Breast epithelium (tissue), 4 donors: ENCODE measurements around the gene MYO1C. TPM values are rescaled to one million over a fixed set of nuclear protein-coding genes. Genes with fewer than 3 reads are reported as not detected.

Source experiments
- DNase-seq, 2 donors: peaks; one replicate each; pipeline ENCODE4 v3.0.0-alpha.2; 2019; ENCODE audit warnings: low spot score in 2 of 2
- H3K27ac ChIP-seq, 2 donors: fragments of 200-600 bp; sonication (generic) in 1 of 2; one replicate each; pipeline ENCODE4 v1.5.1; 2016 to 2019; ENCODE audit warnings: mild to moderate bottlenecking in 1 of 2
- H3K27me3 ChIP-seq, 2 donors: fragments of 200-600 bp; sonication (generic) in 1 of 2; one replicate each; pipeline versions ENCODE4 v1.5.1 to v1.6.0; 2017 to 2019; ENCODE audit warnings: control low read depth in 1 of 2, mild to moderate bottlenecking in 1 of 2
- H3K36me3 ChIP-seq: fragments of 200-600 bp; one replicate; pipeline ENCODE4 v1.5.1; 2019
- H3K4me1 ChIP-seq, 2 donors: fragments of 200-600 bp; sonication (generic); one replicate each; pipeline ENCODE4 v1.5.1; 2016 to 2019; ENCODE audit warnings: control low read depth in 1 of 2
- H3K4me3 ChIP-seq, 3 donors: fragments of 200-600 bp; sonication (generic); 1 replicate in 2 of 3; 2 replicates in 1 of 3; pipeline ENCODE4 v1.5.1; 2016 to 2019; ENCODE audit warnings: mild to moderate bottlenecking in 3 of 3, moderate library complexity in 2 of 3
- H3K9me3 ChIP-seq, 2 donors: fragments of 200-600 bp; sonication (generic) in 1 of 2; one replicate each; pipeline ENCODE4 v1.5.1; 2016 to 2019; ENCODE audit warnings: control low read depth in 1 of 2
- POLR2A ChIP-seq: fragments of 450-650 bp; IDR thresholded peaks from one replicate; pipeline ENCODE4 v1.6.1; 2016; ENCODE audit warnings: antibody characterized with exemption, mild to moderate bottlenecking, moderate library complexity
- POLR2AphosphoS5 ChIP-seq, 3 donors: sonication (generic); formaldehyde crosslinking; IDR thresholded peaks; one replicate each; pipeline ENCODE4 v1.6.1; 2017; ENCODE audit warnings: antibody characterized with exemption in 3 of 3
- intact Hi-C: fragments of 100-400 bp; cut with DNase I; formaldehyde crosslinking; loops from one replicate; pipeline ENCODE4 v1.15.1; 2023; ENCODE audit warnings: low total_unique reads
- total RNA-seq, 3 donors: library from RNA; depleted of rRNA; stranded (reverse); fragments of >200 nt; gene quantifications; one replicate each; pipeline ENCODE4 v1.1.0, GENCODE V29; 2016
- TF ChIP-seq, protein P1 (sequence below), 3 donors: fragments of 450-650 bp; IDR thresholded peaks; one replicate each; pipeline ENCODE4 v1.5.1; 2016 to 2017; ENCODE audit warnings: antibody characterized with exemption in 3 of 3, mild to moderate bottlenecking in 3 of 3, moderate library complexity in 3 of 3

The MYO1C gene
- total RNA-seq, 3 donors from 2014 or later, result 99.5 to 235 (median 137) TPM

DNA sequence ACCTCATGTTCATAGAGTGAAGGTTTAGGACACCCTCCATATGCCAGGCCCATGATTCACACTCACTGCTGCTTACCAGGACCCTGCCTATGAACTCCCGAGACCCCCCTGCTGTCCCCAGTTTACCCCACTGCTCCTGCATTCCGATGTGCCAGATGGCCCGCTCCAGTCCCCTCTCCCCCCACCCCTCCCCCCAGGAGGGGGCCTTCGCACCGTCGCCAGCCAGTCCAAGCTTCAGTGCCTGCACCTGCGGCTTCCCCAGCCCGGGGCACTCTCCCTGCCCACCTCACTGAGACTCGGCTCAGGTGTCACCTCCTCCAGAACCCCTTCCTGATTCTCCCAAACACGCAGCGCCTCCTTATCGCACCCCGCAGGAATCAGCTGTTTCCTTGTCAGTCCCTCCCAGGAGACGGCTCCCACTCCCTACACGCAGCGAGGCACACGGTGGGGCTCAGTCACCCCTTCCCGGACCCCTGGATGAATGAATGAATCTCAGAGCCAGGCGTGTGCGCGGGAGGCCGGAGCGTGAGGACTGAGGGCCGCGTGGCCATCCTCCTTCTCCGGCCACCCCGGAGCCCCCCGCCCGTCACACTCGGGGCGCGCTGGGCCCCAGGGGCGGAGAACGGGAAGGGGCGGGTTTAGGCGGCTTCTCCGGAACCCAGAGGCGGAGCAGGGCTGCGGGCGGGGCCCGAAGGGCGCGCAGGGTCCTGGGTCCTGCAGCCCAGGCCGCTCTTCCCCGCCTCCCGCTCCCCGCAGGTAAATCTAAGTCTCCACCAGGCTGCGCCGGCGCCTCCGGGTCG is 1.6 kb downstream of the MYO1C start:
- no peaks in the 10 kb centered on the region for H3K9me3 ChIP-seq
- peak overlapping the region; percentile 90 to 96 for H3K27ac ChIP-seq
- peaks cover 19 to 21% of the 10 kb centered on the region in 2 donors for H3K4me1 ChIP-seq
- TF ChIP-seq, protein P1, sequence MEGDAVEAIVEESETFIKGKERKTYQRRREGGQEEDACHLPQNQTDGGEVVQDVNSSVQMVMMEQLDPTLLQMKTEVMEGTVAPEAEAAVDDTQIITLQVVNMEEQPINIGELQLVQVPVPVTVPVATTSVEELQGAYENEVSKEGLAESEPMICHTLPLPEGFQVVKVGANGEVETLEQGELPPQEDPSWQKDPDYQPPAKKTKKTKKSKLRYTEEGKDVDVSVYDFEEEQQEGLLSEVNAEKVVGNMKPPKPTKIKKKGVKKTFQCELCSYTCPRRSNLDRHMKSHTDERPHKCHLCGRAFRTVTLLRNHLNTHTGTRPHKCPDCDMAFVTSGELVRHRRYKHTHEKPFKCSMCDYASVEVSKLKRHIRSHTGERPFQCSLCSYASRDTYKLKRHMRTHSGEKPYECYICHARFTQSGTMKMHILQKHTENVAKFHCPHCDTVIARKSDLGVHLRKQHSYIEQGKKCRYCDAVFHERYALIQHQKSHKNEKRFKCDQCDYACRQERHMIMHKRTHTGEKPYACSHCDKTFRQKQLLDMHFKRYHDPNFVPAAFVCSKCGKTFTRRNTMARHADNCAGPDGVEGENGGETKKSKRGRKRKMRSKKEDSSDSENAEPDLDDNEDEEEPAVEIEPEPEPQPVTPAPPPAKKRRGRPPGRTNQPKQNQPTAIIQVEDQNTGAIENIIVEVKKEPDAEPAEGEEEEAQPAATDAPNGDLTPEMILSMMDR (IDR thresholded peaks at IDR 0.05), result no peak
- TF ChIP-seq POLR2AphosphoS5 (IDR thresholded peaks at IDR 0.05), result peak; percentile 42 to 61 (median 46)
- peak; percentile 44 for TF ChIP-seq POLR2A
- DNase-seq, result no peak
- H3K36me3 ChIP-seq, result no peaks in the 10 kb centered on the region
- peak overlapping the region; percentile 67 to 83 (median 76) for H3K4me3 ChIP-seq
- no peaks in the 10 kb centered on the region for H3K27me3 ChIP-seq
- intact Hi-C loops, result no loop called here

DNA sequence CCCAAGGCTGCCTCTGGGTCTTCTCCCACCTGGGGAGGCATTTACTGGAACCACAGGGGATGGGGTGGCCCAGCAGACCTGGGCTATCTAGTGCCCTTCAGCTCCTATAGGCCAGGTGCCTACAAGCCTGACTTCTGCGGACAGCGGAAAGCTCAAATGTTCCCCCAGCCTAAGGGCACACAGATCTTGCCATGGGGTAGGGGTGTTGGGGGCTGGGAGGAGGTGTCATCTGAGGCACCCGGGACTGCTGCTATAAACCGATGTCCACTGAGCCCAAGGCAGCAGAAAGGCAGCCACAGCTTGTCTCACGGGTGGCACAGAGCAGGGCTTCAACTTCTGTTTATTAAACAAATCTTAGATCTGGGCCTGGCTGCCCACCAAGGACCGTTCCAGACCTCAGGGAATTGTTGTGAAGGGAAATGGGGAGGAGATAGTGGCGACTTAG is 3.6 kb downstream of the MYO1C start:
- TF ChIP-seq POLR2AphosphoS5 (IDR thresholded peaks at IDR 0.05) (no peak), POLR2A (no peak)
- TF ChIP-seq, protein P1 (IDR thresholded peaks at IDR 0.05), result no peak
- intact Hi-C loops, result no loop called here

DNA sequence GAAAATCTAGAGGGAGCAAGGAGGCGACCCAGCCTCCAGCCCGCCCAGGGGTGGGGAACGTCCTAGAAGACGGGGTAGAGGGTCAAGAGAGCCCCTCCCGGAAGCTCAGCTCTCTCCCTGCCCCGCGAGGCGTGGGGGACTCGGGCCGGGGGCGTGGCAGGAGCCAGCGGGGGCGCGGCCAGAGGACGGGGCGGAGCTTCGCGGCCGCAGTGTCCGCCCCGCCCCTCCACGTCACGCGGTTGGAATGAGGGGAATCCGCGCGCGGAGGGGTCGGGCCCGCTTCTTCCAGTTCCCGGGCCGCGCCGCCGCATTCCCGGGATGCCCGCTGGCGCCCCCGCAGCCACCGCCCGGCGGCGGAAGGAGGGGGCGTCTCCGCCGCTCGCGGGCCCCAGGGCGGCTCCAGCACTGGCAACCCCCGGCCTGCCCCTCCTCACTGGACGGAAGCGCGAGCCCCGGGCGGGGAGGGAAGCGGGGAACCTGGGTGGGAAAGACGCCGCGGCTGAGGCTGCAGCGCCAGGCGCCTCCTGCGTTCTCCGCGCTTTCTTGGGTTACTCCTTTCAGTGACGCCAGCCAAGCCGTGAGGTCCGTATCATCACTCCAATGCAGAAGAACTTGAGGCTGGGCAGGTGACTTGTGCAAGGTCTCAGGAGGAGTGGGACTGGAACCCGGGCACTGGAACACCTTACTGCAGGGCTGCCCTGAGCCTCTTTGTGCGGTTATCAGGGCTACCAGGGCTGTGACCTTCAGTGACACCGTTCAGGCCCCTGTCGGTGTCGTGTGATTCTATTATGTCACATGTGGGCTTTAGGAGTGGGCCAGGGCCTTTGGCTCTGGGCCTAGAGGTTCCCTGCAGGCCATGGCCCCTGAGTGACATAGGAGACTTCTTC is 4.3 kb downstream of the MYO1C start:
- intact Hi-C loops, result no loop called here
- TF ChIP-seq POLR2A, result peak; percentile 64
- peak; percentile 29 to 70 (median 32) for TF ChIP-seq POLR2AphosphoS5 (IDR thresholded peaks at IDR 0.05)
- TF ChIP-seq, protein P1 (IDR thresholded peaks at IDR 0.05), result no peak
- peak overlapping the region; percentile 72 to 89 (median 75) for H3K4me3 ChIP-seq

More for the DNA sequence above, 3.6 kb downstream of the MYO1C start:
- peak overlapping the region; percentile 96 to 97 for H3K27ac ChIP-seq
- H3K36me3 ChIP-seq, result no peaks in the 10 kb centered on the region
- no peaks in the 10 kb centered on the region for H3K9me3 ChIP-seq
- H3K27me3 ChIP-seq, result no peaks in the 10 kb centered on the region
- H3K4me3 ChIP-seq, result peak overlapping the region; percentile 72 to 89 (median 75)
- peaks cover 14 to 19% of the 10 kb centered on the region in 2 donors for H3K4me1 ChIP-seq
- no peak for DNase-seq

DNA sequence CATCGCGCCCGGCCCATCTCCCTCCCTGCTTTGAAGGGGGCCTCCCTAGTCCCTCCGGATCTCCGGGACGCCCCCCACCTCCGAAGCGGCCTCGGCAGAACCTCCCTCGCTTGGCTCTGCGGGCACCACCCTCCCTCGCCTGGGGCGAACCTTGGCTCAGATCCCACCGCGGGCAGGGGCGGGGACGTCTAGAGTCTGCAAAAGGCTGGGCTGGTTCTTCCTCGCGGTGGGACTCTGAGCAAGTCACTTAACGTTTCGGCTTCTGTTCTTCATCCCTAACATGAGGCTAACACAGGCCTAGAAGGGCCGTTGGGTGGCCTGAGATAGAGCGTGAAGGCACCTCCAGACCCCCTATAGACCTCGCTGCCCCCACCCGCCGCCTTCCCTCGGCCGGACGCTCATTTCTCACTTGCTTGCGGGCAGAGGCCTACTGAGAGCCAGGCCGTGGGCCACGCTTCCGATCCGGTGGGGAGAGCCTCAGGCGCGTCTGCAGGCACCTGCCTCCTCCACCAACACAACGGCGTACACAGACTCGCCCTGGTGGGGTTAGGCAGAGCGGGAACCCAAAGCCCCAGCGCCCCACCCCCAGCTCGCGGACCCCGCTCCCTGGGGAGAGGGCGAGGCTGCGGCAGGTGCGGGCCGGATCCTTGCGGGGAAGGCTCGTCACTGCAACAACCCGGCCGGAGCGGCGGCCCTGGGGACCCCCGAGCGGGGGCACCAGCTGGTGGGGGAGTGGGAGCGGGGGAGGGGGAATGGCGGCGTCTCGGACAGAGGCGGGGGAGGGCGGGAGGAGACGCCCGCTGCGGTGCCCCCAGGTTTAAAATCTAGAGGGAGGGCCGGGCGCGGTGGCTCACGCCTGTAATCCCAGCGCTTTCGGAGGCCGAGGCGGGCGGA is 5.4 kb downstream of the MYO1C start:
- Histone ChIP-seq H3K27me3 (no peaks in the 10 kb centered on the region), H3K4me3 (peak overlapping the region; percentile 72 to 89 (median 75)), H3K36me3 (no peaks in the 10 kb centered on the region), H3K4me1 (peaks cover 10 to 14% of the 10 kb centered on the region in 2 donors), H3K9me3 (no peaks in the 10 kb centered on the region), H3K27ac (peak overlapping the region; percentile 96 to 97)
- intact Hi-C loops, result no loop called here
- TF ChIP-seq, protein P1 (IDR thresholded peaks at IDR 0.05), result no peak
- peak; percentile 53 to 76 (median 68) for TF ChIP-seq POLR2AphosphoS5 (IDR thresholded peaks at IDR 0.05)
- peak; percentile 85 to 94 for DNase-seq

More for the DNA sequence above, 4.3 kb downstream of the MYO1C start:
- no peaks in the 10 kb centered on the region for H3K9me3 ChIP-seq
- H3K27ac ChIP-seq, result peak overlapping the region; percentile 96 to 97
- DNase-seq, result peak; percentile 84 to 86
- no peaks in the 10 kb centered on the region for H3K36me3 ChIP-seq
- no peaks in the 10 kb centered on the region for H3K27me3 ChIP-seq
- H3K4me1 ChIP-seq, result peaks cover 14 to 19% of the 10 kb centered on the region in 2 donors
